GM10847 (cell line): ENCODE results near the gene SLC4A2.

ENCODE experiments used
- POLR2A ChIP-seq: IDR thresholded peaks from 2 replicates; pipeline ENCODE4 v1.6.1; 2011; ENCODE audit not compliant: insufficient read length; ENCODE audit errors: extremely low read depth

The SLC4A2 gene

DNA sequence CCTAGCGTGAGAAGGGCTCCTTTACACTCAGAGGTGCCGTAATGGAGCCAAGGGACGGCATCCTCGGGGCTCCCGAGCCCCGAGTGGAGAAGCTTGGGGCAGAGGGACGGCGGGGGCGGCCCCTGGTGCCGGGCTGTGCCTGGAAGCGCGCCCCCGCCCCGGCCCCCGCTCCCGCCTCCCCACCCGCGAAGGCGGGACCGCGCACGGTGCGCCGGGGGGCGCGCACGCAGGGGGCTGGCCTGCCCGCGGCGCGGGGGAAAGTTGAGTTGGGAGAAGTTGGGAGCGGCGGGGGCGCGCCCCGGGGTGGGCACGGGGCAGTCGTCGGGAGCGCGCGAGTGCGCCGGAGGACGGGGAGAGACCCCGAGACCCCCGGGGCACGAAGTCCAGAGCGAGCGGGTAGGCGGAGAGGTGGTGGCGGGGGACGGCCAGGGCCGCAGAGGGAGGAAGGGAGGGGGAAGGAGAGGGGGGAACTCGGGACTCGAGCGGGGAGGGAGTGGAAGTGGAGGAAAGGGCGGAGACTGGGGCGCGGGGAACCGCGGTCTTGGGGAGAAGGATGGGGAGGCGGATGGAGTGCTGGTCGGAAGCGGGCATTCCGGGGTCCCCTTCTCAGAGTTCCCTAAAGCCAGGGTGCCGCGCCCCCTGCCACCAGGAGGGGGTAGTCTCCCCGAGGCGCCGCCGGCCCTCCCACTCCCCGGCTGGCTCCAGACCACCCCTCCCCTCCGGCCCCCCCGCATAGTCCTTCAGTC is at the start of gene SLC4A2:
TSS of gene SLC4A2 (plus strand) at position 223 of the 746 bp plus-strand sequence. CDS start 2,399 bp downstream, outside the sequence.
- peak; percentile 59 for TF ChIP-seq POLR2A

- TF ChIP-seq POLR2A = no peak
Measured at GRCh38 chr7:151010037-151010306, 49.4 kb upstream of the SLC4A2 start.

DNA sequence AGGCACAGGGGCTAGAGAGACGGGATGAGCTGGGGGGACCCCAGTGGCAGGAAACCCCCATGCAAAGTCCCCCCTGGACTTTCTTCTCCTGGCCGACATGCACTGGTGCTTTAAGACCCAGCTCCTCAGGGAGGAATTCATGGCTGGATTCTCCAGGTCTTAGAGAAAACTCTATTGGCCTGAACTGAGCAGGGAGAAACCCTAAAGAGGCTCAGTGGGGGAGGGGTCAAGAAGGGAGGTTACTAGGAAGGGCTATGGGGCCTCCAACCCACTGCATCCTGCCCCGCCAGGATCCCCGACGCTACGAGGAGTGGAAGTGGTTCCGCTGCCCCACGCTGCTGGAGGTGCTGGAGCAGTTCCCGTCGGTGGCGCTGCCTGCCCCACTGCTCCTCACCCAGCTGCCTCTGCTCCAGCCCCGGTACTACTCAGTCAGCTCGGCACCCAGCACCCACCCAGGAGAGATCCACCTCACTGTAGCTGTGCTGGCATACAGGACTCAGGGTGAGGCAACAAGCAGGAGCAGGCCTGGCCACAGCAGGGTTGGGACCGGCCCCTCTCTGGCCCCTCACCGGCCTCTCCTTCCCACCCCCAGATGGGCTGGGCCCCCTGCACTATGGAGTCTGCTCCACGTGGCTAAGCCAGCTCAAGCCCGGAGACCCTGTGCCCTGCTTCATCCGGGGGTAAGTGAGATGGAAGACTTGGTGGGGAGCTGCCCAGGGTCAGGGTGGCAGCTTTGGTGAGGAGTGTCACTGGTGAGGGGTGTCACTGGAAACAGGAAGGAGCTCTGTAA is 48.9 kb upstream of the SLC4A2 start:
- TF ChIP-seq POLR2A = no peak

DNA sequence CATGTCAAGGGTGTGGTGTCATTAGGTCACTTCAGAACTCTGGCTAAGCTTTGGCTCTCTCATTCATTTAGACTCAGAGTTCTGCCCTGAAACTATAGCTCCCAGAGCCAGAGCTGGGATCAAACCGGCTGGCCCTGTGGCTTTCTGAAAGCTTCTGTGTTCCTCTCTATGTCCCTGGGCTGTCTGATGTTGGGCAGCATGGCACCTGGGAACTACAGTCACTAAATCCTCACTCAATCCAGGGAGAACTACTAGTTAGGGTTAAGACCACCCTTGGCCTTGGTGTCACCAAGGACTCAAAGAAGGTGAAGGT is 48.3 kb upstream of the SLC4A2 start:
- TF ChIP-seq POLR2A = no peak

DNA sequence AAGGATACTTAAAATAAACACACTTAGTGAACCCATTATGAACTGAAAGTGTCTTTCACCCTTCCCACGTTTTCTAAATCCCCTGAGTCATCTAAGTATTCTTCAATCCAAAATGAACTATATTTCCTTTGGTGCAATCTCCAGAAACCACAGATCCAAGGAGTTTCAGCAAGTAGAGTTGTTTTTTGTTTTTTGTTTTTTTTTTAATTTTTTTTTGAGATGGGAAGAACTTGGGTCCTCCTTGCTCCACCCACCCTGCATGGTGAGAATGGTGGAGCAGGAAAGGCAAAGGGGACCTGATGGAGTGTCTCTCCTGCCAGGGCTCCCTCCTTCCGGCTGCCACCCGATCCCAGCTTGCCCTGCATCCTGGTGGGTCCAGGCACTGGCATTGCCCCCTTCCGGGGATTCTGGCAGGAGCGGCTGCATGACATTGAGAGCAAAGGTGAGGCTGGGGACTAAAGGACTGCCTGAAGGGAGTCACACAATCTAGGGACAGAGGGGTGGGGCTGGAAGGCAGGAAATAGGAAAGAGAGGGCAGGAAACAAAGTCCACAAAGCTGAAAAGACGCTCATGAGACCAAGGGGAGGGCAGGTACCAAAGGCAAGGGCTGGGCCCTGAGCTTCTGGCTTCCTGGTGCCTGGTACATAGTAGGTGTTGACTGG is 47.2 kb upstream of the SLC4A2 start:
- TF ChIP-seq POLR2A = no peak

GRCh38 chr7:151012911-151013347 is 46.5 kb upstream of the SLC4A2 start:
- TF ChIP-seq POLR2A = no peak

GRCh38 chr7:151013356-151013732 is 46.0 kb upstream of the SLC4A2 start:
- no peak for TF ChIP-seq POLR2A

GRCh38 chr7:151013733-151014497 is 45.5 kb upstream of the SLC4A2 start:
- no peak for TF ChIP-seq POLR2A

- TF ChIP-seq POLR2A = no peak
Measured at GRCh38 chr7:151014950-151015349, 44.4 kb upstream of the SLC4A2 start.

- no peak for TF ChIP-seq POLR2A
Measured at GRCh38 chr7:151015967-151016366, 43.4 kb upstream of the SLC4A2 start.

GRCh38 chr7:151016505-151016904 is 42.9 kb upstream of the SLC4A2 start:
- TF ChIP-seq POLR2A = no peak

- no peak for TF ChIP-seq POLR2A
Measured at GRCh38 chr7:151016942-151017341, 42.4 kb upstream of the SLC4A2 start.

DNA sequence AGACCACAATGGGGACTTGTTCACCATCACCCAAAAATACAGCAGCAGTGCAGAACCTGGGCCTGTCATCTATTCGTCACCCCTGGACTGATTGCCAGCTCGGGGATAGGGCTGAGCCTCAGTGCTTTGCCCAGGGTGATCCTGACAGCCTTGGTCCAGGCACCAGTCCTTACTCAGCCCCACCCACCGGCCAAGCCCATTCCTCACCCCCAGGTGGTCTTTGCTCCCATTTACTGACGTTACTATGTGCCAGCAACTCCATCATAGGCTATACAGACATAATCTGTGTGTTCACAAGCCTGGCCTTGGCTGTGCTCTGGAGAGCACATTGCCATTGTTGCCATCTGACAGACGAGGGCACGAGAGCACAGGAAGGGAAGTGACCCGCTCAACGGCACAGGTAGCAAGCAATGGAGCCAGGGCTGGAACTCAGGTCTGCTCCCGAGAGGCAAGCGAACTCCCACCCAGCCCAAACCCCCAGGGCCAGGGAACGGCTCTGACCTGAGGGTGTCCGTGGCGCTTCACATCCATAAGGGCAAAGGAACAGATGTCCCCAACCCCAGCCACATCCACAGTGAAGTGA is 41.9 kb upstream of the SLC4A2 start:
- TF ChIP-seq POLR2A = no peak

GRCh38 chr7:151017953-151018420 is 41.4 kb upstream of the SLC4A2 start:
- no peak for TF ChIP-seq POLR2A
